ENCODE results near the gene LYZL1.

- TF ChIP-seq CTCF (conservative IDR thresholded peaks at IDR 0.05) (no peak), EZH2 (IDR thresholded peaks at IDR 0.05; ENCODE audit: low read depth) (no peak)
Observed at GRCh38 chr10:29265210-29265768, 23.6 kb upstream of the LYZL1 start.
